Naive B cell (primary cell): ENCODE measurements around the gene ZNF74. TPM values are rescaled to one million over a fixed set of nuclear protein-coding genes. Genes with fewer than 3 reads are reported as not detected.
"Not testable (repeated sequence)": the region's sequence is repeated elsewhere in the genome, so short reads cannot be mapped to it uniquely, and the experiment has no call there.

Source experiments
- ATAC-seq, 2 donors: fragments of 150-1000 bp; cut with Tn5 transposase; 2 replicates each; pipeline ENCODE4 v1.10.0; 2021; ENCODE audit warnings: low read depth in 2 of 2, mild to moderate bottlenecking in 2 of 2, moderate library complexity in 2 of 2
- DNase-seq: peaks from one replicate; pipeline ENCODE4 v3.0.0; 2022
- H3K27ac Mint-ChIP-seq, 6 donors: one replicate each; pipeline ENCODE4 v1.8.0; 2020 to 2022; ENCODE audit warnings: mild to moderate bottlenecking in 6 of 6, mixed read lengths in 6 of 6, moderate library complexity in 5 of 6, inconsistent platforms in 2 of 6
- H3K27me3 Mint-ChIP-seq, 3 donors: one replicate each; pipeline ENCODE4 v1.8.0; 2021 to 2022; ENCODE audit warnings: mixed read lengths in 3 of 3, mild to moderate bottlenecking in 1 of 3
- H3K36me3 Mint-ChIP-seq, 2 donors: one replicate each; pipeline ENCODE4 v1.8.0; 2020 to 2022; ENCODE audit warnings: mixed read lengths in 2 of 2, inconsistent platforms in 1 of 2, mild to moderate bottlenecking in 1 of 2
- H3K4me1 Mint-ChIP-seq, 3 donors: one replicate each; pipeline ENCODE4 v1.8.0; 2020 to 2022; ENCODE audit warnings: mixed read lengths in 3 of 3, inconsistent platforms in 1 of 3, mild to moderate bottlenecking in 1 of 3, moderate library complexity in 1 of 3
- H3K4me3 Mint-ChIP-seq, 8 donors: one replicate each; pipeline ENCODE4 v1.8.0; 2020 to 2022; ENCODE audit warnings: mild to moderate bottlenecking in 8 of 8, mixed read lengths in 8 of 8, moderate library complexity in 8 of 8, inconsistent platforms in 2 of 8
- H3K9me3 Mint-ChIP-seq, 7 donors: one replicate each; pipeline ENCODE4 v1.8.0; 2020 to 2022; ENCODE audit warnings: mixed read lengths in 7 of 7, mild to moderate bottlenecking in 5 of 7, inconsistent platforms in 2 of 7, moderate library complexity in 1 of 7
- polyA plus RNA-seq, 6 donors: library from polyadenylated mRNA; unstranded; fragments of 300-500 nt; fragmentation: Illumina TruSeq; gene quantifications; one replicate each; pipeline ENCODE4 v1.2.3, GENCODE V29; 2021; ENCODE audit warnings: low read depth in 6 of 6

Gene ZNF74
- polyA plus RNA-seq, 6 donors from 2014 or later = 2.4 to 8.5 (median 5.5) TPM

DNA sequence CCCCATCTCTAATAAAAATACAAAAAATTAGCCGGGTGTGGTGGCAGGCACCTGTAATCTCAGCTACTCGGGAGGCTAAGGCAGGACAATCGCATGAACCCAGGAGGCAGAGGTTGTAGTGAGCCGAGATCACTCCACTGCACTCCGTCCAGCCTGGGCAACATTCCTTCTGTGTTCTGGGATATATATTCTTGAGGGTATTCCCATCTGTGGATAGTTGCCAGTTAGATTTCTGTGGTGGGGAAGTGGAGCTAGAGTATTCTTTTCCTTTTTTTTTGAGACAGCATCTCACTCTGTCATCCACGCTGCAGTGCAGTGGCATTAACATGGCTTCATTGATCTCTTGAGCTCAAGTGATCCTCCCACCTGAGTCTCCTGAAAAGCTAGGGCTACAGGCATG lies 9.1 kb upstream of the ZNF74 start:
- Mint-ChIP-seq H3K9me3 (peaks cover 0 to 8% (median 0%) of the 10 kb centered on the region in 7 donors), H3K4me1 (no peaks in the 10 kb centered on the region), H3K27ac (no peak overlapping the region), H3K27me3 (peaks cover 5 to 17% (median 8%) of the 10 kb centered on the region in 3 donors), H3K4me3 (no peak overlapping the region), H3K36me3 (no peaks in the 10 kb centered on the region)
- DNase-seq (no peak), ATAC-seq (no peak)

GRCh38 chr22:20386336-20386735 lies 7.6 kb upstream of the ZNF74 start:
- Mint-ChIP-seq H3K9me3 (peaks cover 0 to 8% (median 0%) of the 10 kb centered on the region in 7 donors), H3K27ac (no peak overlapping the region), H3K36me3 (no peaks in the 10 kb centered on the region), H3K4me3 (no peak overlapping the region), H3K27me3 (peaks cover 0 to 17% (median 8%) of the 10 kb centered on the region in 3 donors), H3K4me1 (no peaks in the 10 kb centered on the region)
- no peak for DNase-seq
- ATAC-seq = no peak

DNA sequence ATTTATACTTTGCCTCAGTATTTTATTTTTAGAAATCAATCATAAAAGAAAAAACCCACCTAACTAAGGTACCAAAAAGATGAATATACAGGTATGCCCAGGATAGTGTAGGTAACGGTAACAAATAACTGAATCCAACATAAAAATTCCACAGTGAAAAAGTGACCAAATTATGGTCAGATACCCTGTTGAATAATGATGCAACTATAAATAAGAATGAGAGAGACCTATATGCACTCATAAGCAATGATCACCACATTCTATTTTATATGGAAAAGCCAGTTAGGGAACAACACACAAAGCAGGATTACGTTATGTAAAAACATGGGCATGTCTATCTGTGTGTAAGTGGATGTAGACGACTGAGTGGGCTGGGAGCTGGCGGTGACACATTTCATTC lies 7.0 kb upstream of the ZNF74 start:
- H3K36me3 Mint-ChIP-seq = no peaks in the 10 kb centered on the region
- DNase-seq (no peak), ATAC-seq (no peak)
- no peak overlapping the region for H3K27ac Mint-ChIP-seq
- H3K4me1 Mint-ChIP-seq = no peaks in the 10 kb centered on the region
- H3K4me3 Mint-ChIP-seq = no peak overlapping the region
- H3K27me3 Mint-ChIP-seq = peaks cover 0 to 17% (median 5%) of the 10 kb centered on the region in 3 donors
- peaks cover 0 to 8% (median 0%) of the 10 kb centered on the region in 7 donors for H3K9me3 Mint-ChIP-seq

DNA sequence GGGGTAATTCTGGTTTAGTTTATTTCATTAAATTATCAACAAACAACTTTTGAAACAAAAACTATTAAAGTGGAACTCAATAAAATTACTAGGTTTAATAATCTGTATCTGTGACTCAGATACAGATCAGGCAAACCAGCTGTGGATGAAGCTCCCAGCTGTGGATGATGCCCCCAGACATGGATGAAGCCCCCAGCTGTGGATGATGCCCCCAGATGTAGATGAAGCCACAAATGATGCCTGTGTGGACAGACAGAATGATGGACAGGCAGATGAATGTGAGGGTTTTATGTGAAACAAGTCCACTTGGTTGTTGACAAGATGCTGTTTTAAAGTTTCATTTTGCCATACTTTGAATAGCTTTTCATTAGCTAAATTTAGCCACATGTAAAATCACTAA lies 5.8 kb upstream of the ZNF74 start:
- Mint-ChIP-seq H3K9me3 (peaks cover 0 to 8% (median 0%) of the 10 kb centered on the region in 7 donors), H3K4me3 (no peak overlapping the region), H3K4me1 (no peaks in the 10 kb centered on the region), H3K36me3 (no peaks in the 10 kb centered on the region), H3K27me3 (peaks cover 0 to 13% (median 3%) of the 10 kb centered on the region in 3 donors), H3K27ac (no peak overlapping the region)
- no peak for ATAC-seq
- DNase-seq = no peak

DNA sequence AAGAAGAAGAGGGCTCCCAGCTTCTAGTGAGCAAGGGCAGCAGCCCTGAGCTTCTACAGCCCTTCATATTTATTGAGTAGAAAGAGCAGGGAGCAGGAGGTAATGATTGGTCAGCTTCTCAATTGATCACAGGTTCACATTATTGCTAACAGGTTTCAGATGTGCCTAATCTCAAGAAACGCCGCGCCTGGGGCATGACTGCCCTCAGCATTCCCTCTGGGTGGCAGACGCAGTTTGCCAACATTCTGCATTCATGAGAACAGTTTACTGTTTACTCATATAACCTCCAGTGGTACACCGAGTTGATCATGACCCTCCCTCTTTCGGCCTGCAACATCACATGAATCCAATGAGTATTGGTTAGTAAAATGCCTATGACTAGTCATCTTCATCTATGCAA lies 4.7 kb upstream of the ZNF74 start:
- Mint-ChIP-seq H3K36me3 (no peaks in the 10 kb centered on the region), H3K27ac (no peak overlapping the region), H3K4me3 (peak overlapping the region in 1 of 8 donors; percentile 16), H3K27me3 (peaks cover 0 to 7% (median 3%) of the 10 kb centered on the region in 3 donors), H3K4me1 (peaks cover 0 to 8% (median 7%) of the 10 kb centered on the region in 3 donors), H3K9me3 (peaks cover 0 to 8% (median 0%) of the 10 kb centered on the region in 7 donors)
- ATAC-seq (no peak), DNase-seq (no peak)

GRCh38 chr22:20390394-20390907 lies 3.5 kb upstream of the ZNF74 start:
- DNase-seq = no peak
- Mint-ChIP-seq H3K4me1 (peaks cover 7 to 19% (median 16%) of the 10 kb centered on the region in 3 donors), H3K9me3 (peaks cover 0 to 8% (median 0%) of the 10 kb centered on the region in 7 donors), H3K27me3 (peaks cover 0 to 3% (median 0%) of the 10 kb centered on the region in 3 donors), H3K27ac (peak overlapping the region in 1 of 6 donors; percentile 26), H3K4me3 (peak overlapping the region in 1 of 8 donors; percentile 39), H3K36me3 (no peaks in the 10 kb centered on the region)
- ATAC-seq = no peak

DNA sequence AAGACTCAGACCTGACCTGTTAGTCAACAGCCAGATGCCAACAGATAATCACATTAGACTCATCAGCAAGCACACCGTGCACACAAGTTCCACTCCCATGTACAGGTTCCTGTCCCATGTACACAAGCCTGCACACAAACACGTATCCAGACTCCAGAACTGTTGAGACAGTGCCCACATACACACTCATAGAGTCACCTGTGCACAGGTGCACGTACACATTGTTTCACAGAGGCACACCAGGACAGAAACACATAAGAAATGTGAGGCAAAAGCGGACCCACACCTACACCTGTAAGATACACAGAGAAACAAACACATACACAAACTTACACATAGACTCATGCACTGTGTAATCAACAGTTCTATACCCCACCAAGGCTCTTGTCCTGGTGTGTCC lies 2.7 kb upstream of the ZNF74 start:
- peaks cover 13 to 25% (median 24%) of the 10 kb centered on the region in 3 donors for H3K4me1 Mint-ChIP-seq
- H3K27ac Mint-ChIP-seq = no peak overlapping the region
- H3K36me3 Mint-ChIP-seq = no peaks in the 10 kb centered on the region
- peak overlapping the region in 2 of 8 donors; percentile 36 to 80 for H3K4me3 Mint-ChIP-seq
- H3K27me3 Mint-ChIP-seq = no peaks in the 10 kb centered on the region
- DNase-seq (no peak), ATAC-seq (no peak)
- H3K9me3 Mint-ChIP-seq = peaks cover 0 to 8% (median 0%) of the 10 kb centered on the region in 7 donors

- DNase-seq, ATAC-seq, H3K27me3 Mint-ChIP-seq, H3K36me3 Mint-ChIP-seq, H3K9me3 Mint-ChIP-seq: not testable (repeated sequence)
- Mint-ChIP-seq H3K27ac (peak overlapping the region in 1 of 6 donors; percentile 68), H3K4me3 (peak overlapping the region in 4 of 8 donors; percentile 30 to 85 (median 58)), H3K4me1 (peaks cover 18 to 33% (median 24%) of the 10 kb centered on the region in 3 donors)
These were observed 1.5 kb upstream of the ZNF74 start for GRCh38 chr22:20392365-20392881.

DNA sequence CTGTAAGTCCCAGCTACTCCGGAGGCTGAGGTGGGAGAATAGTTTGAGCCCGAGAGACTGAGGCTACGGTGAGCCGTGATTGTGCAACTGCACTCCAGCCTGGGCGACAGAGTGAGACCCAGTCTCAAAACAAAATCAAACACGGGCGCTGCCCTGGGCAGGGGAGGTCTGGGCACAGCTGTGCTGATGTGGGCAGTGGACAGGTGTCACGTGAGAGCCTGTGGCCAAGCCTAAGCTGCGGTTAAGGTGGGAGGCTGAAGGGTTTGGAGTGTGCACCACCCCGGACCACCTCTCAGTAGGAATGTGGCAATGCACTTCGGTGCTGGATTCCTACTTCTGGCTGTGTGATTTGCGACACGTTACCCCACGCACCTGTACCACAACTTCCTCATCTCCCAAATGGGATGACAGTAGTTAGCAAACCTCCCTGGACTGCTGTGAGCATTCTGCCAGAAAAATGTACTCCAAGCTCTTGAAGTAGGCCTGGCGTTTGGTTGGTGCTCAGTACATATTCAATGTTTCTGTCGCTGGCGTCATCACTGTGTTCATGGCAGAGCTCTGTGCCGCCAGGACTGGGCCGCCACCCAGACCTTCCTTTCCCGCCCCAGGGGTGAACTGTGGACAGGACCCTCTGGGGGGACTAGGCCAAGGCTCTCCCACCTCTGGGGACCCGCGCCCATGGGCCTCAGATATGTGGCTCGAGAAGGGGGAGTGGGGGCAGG lies 807 bp upstream of the ZNF74 start:
- ATAC-seq (no peak), DNase-seq (no peak)
- Mint-ChIP-seq H3K4me1 (peaks cover 21 to 33% (median 24%) of the 10 kb centered on the region in 3 donors), H3K27me3 (no peaks in the 10 kb centered on the region), H3K4me3 (peak overlapping the region; percentile 85 to 96 (median 94)), H3K9me3 (peaks cover 0 to 8% (median 0%) of the 10 kb centered on the region in 7 donors), H3K27ac (peak overlapping the region in 5 of 6 donors; percentile 82 to 96 (median 92)), H3K36me3 (peaks cover 0 to 4% of the 10 kb centered on the region in 2 donors)

- Mint-ChIP-seq H3K4me1 (peaks cover 21 to 33% (median 26%) of the 10 kb centered on the region in 3 donors), H3K9me3 (peaks cover 0 to 2% (median 0%) of the 10 kb centered on the region in 7 donors), H3K27ac (peak overlapping the region in 3 of 6 donors; percentile 59 to 82 (median 78)), H3K4me3 (peak overlapping the region; percentile 85 to 96 (median 94)), H3K27me3 (no peaks in the 10 kb centered on the region), H3K36me3 (peaks cover 0 to 4% of the 10 kb centered on the region in 2 donors)
- DNase-seq (no peak), ATAC-seq (no peak)
These were observed 1.4 kb downstream of the ZNF74 start for GRCh38 chr22:20395181-20395906.

GRCh38 chr22:20395907-20396287 lies 1.9 kb downstream of the ZNF74 start:
- Mint-ChIP-seq H3K36me3 (peaks cover 0 to 4% of the 10 kb centered on the region in 2 donors), H3K4me3 (peak overlapping the region in 7 of 8 donors; percentile 85 to 96 (median 94)), H3K9me3 (peaks cover 0 to 2% (median 0%) of the 10 kb centered on the region in 7 donors), H3K27me3 (no peaks in the 10 kb centered on the region), H3K27ac (peak overlapping the region in 3 of 6 donors; percentile 14 to 78 (median 59)), H3K4me1 (peaks cover 21 to 33% (median 26%) of the 10 kb centered on the region in 3 donors)
- DNase-seq (no peak), ATAC-seq (no peak)

- peaks cover 0 to 4% of the 10 kb centered on the region in 2 donors for H3K36me3 Mint-ChIP-seq
- peaks cover 0 to 2% (median 0%) of the 10 kb centered on the region in 7 donors for H3K9me3 Mint-ChIP-seq
- H3K27me3 Mint-ChIP-seq = no peaks in the 10 kb centered on the region
- peaks cover 21 to 37% (median 26%) of the 10 kb centered on the region in 3 donors for H3K4me1 Mint-ChIP-seq
- ATAC-seq (no peak), DNase-seq (no peak)
- peak overlapping the region in 4 of 8 donors; percentile 9 to 94 (median 40) for H3K4me3 Mint-ChIP-seq
- H3K27ac Mint-ChIP-seq = peak overlapping the region in 3 of 6 donors; percentile 34 to 80 (median 45)
These were observed 2.7 kb downstream of the ZNF74 start for GRCh38 chr22:20396639-20397038.

DNA sequence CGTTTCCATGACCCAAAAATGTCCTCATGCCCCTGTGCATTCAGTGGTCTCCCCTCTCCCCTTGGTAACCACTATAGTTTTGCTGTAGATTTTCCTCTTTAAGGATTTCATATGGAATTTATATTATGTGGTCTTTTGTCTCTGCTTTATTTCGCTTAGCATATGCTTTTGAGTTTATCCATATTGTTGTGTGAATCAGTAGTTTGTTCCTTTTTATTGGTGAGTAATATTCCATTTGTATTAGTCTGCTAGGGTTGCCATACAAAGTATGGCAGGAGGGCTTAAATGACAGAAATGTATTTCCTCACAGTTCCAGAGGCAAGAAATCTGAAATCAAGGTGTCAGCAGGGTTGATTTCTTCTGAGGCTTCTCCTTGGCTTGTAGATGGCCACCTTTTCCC lies 3.5 kb downstream of the ZNF74 start:
- H3K9me3 Mint-ChIP-seq = peaks cover 0 to 2% (median 0%) of the 10 kb centered on the region in 7 donors
- no peaks in the 10 kb centered on the region for H3K27me3 Mint-ChIP-seq
- peaks cover 21 to 37% (median 26%) of the 10 kb centered on the region in 3 donors for H3K4me1 Mint-ChIP-seq
- DNase-seq (no peak), ATAC-seq (no peak)
- peaks cover 0 to 4% of the 10 kb centered on the region in 2 donors for H3K36me3 Mint-ChIP-seq
- H3K27ac Mint-ChIP-seq = peak overlapping the region in 1 of 6 donors; percentile 65
- peak overlapping the region in 1 of 8 donors; percentile 94 for H3K4me3 Mint-ChIP-seq
